Hindlimb muscle (tissue), 1 donor: Measurements from ENCODE around the gene MAP2K4. TPM values are rescaled to one million over a fixed set of nuclear protein-coding genes. Genes with fewer than 3 reads are reported as not detected.
A peak's percentile ranks its signal among the peaks of the same experiment; 100 is the strongest.

ENCODE experiments used
- DNase-seq: peaks from one replicate; pipeline ENCODE4 v3.0.0-alpha.2; 2013
- polyA plus RNA-seq: library from polyadenylated mRNA; unstranded; fragments of 120-200 nt; gene quantifications from one replicate; pipeline ENCODE4 v1.2.1, GENCODE V29; 2013; ENCODE audit not compliant: insufficient read length

Gene MAP2K4
- polyA plus RNA-seq, 1 donor = 19.7 TPM

DNA sequence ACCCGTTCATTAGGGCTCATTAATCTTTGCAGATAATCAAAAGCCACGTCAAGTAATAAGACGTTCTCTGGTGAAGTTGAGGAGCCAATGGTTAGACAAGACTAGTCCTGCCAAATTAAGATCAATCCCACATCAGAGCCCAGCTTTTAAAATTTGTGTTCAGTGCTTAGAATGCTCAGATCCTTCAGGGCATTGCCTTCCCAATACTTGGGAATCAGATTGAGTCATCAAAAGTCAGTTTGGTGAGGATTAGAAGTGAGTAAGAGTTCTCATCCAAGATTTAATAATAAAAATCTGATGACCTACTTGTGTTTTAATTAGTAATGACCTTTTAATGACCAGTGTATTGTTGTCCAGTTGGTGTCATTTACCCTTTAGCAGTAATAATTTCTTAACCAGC lies 19.8 kb downstream of the MAP2K4 start:
- DNase-seq = no peak

DNA sequence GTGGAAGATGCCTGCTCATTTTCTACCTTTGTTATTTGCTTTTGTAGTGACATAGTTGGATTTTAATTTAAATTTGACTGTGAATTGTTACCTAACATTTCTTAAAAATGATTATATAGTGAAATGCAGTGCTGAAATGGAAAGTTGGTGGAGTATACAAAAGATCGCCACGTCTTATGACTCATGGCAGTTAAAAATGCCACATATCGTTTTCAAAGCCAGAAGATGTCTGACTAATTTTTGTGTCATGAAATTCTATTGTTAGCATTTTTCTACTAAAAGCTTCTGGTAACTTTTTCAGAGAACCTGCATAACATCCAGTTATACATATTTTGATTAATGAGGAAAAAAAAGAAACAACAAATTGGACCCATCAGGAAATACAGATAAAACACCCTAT lies 20.6 kb downstream of the MAP2K4 start:
- no peak for DNase-seq

DNA sequence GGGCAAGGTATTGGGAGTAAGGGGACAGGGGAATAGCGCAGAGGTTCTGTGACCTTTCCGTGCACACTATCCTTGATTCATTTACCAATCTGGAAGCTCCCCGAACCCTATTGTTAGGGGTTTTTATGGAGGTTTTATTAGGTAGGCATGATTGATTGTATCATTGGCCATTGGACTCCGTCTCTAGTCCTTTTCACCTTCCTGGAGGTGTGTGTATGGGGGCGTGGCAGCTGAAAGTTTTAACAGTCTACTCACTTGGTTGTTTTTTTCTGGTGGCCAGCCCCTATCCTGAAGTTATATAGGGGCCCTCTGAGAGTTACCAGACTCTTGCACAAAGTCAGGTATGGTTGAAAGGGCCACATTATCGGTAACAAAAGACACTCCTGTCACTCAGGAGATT lies 23.0 kb downstream of the MAP2K4 start:
- DNase-seq = no peak

DNA sequence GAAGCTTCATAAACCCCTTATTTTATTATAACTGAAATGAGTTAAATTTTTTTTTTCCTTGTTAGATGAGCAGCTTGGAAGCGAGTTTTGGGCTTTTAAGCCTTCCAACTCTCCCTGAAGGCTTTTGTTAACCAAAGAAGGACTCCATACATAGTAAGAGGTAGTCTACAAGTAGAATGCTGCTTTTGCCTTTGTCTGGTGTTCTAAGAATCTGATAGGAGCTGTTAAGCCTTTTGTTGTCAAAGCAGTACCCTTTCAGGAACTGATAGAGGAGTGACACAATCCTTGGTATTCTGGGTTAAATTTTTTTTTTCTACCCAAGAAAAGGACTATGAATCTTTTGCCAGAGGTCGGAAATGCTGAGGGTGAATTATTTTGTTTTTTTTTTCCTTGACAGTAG lies 26.1 kb downstream of the MAP2K4 start:
- DNase-seq = no peak

DNA sequence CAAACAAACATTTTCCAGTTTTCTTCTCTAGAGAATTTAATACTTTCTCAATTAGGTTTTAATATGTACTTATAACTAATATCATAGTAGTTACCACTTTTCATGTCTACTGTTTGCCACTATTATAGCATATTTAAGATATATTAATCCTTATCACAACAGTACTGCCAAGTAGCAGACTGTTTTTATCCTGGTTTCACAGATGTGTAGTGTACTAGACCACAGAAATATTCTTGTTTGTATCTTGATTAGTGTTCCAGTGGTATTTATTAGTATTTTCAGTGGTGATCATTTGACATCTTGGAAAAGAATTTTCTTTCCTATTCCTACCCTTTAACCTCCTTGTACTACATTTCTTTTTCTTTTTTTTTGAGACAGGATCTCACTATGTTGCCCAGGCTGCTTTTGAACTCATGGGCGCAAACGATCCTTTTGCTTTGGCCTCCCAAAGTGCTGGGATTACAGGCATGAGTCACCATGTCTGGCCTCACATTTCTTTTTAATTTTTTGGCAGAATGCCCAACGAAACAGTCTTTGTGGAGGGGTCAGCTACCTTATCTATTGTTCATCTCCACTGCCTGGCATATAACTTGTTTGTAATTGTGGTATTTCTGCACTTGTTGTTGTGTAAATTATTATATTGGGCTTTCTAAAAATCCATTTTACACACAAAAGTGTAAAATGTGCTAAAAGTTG lies 27.2 kb downstream of the MAP2K4 start:
- DNase-seq = no peak

DNA sequence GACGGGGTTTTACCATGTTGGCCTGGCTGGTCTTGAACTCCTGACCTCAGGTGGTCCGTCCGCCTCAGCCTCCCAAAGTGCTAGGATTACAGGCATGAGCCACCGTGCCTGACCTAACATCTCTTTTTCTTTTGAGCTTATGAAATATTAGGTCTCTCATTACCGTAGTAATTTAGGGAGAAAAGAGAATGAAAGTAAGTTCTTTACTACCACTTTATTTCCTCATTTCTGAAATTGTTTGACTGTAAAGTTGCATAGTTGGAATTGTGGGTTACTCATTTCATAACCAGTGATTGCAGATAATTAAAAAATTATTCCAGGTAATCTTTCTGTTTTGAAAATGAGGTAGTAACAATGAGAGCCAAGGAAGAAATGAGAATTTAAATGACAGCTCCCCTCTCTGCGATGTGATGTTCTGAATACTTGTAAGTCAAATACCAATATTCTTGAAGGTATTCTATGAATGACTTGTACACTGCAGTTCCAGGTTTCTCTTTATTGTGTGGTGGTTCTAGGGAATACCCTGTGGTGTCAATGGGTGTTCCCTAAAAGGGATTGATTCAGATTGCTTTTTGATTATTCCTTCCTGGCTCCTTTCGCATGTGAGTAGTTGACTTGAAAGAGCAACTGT lies 28.3 kb downstream of the MAP2K4 start:
- no peak for DNase-seq

DNA sequence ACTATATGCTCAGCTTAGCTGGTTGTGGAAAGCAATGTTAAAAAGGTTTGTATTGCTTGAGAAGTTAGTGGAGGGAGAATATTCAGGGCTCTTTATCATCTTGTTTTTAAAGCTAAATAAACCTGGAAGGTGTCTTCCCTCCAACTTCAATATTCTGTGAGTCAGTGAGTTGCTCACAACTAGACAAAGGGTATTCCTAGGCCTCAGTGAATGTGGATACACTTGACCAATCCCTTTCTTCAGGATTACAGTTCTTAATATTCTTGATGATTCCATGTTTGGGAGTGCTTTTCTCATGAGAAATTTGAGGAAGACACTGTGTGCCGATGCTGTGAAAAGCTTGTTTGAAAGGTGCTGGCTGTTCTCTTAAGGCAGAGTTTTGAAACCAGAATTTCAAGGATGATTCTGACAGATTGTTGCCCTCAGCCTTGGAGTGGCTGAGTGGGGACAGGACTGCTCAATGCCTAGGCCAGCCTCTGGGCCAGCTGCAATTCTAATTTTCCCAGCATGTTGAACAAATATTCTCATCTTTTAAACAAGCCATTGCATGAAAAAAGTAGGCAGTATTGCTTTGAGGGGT lies 30.1 kb downstream of the MAP2K4 start:
- DNase-seq = no peak

DNA sequence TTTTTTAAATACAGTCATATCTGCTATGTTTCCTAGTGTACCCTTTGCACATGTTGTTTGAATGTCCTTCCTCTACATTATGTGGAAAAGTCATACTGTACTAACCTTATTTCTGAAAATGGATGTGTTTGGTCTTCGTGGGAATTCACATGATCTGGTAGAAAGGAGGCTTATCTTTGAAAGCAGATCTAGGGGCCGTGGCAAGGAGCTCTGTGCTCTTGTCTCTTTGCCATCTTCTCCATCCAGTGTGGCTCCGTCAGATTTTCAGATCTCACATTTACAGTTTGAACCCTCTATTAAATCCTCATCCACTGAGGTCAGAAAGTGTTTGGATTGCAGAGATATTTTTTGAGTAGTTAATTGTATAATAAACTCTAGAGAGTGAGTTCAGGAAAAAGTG lies 32.9 kb downstream of the MAP2K4 start:
- DNase-seq = no peak

DNA sequence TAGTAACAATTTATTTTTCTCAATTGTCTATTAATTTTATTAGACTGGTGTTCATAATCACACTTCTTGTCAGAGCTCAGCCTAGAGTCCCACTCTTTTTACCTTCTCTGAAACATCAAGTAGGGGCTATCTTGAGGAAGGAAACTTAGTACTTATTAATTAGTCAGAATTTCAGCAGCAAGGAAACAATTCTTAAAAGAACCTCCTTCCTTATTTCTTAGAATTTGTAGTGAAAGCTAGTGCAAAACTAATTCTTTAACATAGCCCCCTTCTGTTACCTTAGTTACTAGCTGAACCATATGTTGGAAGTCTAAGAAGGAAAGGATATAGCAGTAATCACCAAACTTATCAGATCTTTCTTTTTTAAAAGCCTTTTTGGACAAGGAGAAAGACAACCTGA lies 35.2 kb downstream of the MAP2K4 start:
- DNase-seq = no peak

DNA sequence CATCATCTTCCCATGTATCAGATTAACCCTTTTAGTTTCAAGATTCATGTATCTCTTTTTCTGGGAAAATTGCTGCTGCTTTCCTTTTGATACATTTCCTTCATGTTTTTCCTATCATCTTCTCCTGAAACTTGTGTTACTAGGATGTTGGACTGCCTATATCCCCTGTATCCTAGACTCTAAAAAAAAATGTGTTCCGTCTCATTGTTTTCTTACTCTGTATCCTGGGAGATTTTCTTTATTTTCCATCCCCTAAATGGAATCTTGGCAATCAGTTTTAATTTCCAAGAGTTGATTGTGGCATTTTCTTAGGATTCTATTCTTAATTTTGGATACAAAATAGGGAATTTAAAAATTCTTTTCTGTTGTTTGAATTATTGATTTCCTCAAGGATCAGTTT lies 36.8 kb downstream of the MAP2K4 start:
- peak; percentile 13 for DNase-seq

DNA sequence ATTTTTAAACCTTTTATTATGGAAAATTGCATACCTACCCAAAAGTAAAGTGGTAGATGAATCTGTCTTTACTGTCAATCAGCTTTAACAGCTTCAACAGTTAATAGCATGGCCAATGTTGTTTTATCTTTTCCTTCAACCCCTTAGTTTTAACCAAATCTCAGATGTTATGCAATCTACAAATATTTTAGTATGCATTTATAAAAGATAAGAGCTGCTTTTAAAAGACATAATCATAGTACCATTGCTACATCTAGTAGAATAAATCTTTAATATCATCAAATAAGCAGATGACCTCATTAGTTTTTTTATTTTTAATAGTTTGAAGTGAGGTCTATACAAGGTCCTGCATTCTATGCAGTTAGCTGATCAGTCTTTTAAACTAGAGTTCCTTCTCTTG lies 37.9 kb downstream of the MAP2K4 start:
- DNase-seq = no peak

DNA sequence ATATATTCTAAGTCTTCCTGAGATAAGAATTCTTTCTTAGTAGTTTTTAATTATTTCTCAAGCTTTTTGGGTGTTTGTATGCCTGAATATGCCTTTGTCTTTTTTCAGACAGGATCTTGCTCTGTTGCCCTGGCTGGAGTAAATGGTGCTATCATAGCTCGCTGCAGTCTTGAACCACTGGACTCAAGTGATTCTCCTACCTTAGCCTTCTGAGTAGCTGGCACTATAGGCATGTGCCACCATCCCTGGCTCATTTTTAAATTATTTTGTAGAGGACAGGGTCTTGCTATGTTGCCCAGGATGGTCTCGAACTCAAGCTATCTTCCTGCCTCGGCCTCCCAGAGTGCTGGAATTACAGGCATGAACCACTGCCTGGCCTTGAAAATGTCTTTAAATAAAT lies 41.6 kb downstream of the MAP2K4 start:
- DNase-seq = no peak

DNA sequence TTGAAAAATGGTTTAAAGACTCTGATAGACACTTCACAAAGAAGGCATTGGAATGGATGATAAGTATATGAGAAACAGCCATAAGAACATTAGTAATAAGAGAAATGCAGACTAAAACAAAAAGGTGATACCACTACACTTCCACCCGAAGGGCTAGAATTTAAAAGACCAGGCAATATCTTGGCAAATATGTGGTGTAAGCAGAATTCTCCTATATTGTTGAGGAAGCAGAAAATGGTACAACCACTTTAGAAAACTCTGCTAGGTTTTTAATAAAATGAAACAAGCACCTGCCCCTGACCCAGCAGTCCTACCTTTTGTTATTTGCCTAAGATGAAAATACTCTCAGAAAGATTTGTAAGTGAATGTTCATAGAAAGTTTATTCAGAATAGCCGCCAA lies 43.7 kb downstream of the MAP2K4 start:
- no peak for DNase-seq

DNA sequence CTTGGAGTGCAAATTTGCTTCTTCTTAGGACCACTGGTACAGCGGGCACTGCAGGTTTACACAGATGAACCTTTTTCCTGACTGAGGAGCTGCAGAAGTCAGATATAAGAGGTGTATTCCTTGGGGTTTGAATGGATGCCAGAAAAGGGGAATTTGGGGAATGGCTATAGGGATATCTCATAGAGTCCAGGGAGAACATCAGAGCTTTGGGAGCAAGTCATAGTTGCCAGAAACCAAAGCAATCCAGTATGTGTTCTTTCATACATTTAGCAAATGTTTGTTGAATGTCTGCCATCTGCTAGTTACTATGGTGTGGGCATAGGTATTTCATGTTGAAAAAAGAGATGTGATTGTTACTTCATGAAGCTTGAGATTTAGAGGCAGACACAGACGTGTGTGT lies 46.8 kb downstream of the MAP2K4 start:
- DNase-seq = no peak

DNA sequence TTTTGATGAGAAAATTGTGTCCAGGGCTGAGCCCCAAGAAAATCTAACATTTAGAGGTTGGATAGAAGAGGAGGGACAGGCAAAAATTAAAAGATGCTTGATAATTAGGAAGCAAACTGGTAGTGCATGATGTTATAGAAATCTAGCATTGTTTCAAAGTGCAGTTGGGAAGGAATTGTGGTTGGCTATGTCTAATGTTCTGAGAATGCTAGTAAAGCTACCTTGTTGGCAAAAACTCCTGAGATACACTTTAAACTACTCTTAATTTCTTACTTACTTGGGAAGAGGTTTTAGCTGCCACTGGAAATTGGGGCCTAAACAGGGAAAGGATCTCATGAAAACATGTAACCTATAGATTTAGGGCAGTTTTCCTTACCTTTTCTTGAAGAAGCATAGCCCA lies 48.3 kb downstream of the MAP2K4 start:
- no peak for DNase-seq

DNA sequence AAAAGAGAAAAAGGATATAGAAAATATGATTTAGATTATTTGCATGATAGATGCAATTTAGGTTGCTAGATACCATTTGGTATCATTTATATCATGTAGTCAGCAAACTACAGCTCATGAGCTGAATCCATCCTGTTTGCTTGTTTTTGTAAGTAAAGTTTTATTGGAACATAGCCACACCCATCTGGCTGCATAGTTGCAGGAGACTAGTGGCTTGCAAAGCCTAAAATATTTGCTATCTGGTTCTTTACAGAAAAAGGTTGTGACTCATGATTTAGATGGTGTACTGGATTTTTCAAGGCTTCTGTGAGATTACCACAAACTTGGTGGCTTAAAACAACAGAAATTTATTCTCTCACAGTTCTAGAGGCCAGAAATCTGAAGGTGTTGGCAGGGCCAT lies 49.9 kb downstream of the MAP2K4 start:
- no peak for DNase-seq

DNA sequence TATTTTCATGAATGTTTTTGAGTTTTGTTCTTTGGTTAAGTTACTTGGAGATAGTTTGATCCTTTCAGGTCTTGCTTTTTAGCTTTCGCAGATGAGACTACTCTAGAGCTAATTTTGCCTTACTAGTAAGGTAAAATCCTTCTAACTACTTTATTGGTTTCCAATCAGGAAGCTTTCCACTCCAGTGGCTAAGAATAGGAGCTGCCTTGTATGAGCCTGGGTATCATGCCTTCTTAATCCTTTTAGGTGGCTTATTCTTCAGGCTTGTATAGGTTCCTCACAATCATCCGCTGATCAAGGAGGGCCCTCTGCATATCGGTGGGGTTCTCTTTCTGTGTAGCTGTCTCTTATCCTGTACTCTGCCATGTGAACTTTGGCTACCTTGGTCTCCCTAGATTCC lies 53.7 kb downstream of the MAP2K4 start:
- DNase-seq = no peak

DNA sequence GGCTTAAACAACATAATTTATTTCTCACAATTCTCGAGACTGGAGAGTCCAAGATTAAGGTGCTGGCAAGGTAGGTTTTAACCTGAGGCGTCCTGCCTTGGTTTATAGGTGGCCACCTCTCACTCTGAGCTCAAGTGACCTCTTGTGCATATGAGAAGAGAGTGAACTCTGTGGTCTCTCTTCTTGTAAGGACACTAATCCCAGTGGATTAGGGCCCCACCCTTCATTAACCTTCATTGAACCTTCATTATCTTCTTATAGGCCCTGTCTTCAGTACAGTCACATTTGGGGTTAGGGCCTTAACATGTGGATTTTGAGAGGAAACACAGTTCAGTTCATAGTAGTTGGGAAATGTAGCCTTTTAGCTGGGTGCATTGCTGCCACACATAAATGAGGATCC lies 57.1 kb downstream of the MAP2K4 start:
- DNase-seq = no peak

DNA sequence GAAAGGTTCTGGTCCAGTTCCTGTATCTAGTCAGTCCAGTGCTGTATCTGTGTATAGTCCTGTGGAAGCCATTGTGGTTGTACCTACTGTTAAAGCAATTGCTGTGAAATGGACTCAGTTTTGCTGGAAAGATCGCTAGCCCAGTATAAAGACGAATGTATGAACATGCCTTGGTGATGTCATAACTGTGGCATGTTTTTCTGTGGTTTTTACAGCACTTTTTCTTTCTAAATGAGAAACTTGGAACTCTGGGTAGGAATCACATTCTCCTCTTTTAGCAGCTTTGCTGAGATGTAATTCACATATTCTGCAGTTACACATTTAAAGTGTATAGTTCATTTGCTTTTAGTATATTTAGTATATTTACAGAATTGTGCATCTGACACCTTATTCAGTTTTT lies 58.1 kb downstream of the MAP2K4 start:
- no peak for DNase-seq

DNA sequence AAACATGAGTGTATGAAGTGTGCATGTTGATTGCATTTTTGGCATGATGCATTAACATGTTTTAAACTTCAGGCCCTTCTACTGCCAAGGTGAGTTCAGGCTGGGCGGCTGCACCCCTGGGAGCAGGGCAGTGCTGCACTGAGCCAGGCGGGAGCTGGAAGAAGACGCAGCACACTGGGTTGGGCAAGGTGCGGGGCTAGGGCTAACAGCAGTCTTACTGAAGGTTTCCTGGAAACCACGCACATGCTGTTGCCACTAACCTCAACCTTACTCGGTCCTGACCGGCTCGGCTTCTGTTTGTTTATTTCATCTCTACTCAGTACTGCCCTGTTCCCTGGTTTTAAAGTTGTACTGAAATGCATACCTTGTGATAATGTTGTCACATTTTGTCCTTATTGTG lies 61.0 kb downstream of the MAP2K4 start:
- no peak for DNase-seq

DNA sequence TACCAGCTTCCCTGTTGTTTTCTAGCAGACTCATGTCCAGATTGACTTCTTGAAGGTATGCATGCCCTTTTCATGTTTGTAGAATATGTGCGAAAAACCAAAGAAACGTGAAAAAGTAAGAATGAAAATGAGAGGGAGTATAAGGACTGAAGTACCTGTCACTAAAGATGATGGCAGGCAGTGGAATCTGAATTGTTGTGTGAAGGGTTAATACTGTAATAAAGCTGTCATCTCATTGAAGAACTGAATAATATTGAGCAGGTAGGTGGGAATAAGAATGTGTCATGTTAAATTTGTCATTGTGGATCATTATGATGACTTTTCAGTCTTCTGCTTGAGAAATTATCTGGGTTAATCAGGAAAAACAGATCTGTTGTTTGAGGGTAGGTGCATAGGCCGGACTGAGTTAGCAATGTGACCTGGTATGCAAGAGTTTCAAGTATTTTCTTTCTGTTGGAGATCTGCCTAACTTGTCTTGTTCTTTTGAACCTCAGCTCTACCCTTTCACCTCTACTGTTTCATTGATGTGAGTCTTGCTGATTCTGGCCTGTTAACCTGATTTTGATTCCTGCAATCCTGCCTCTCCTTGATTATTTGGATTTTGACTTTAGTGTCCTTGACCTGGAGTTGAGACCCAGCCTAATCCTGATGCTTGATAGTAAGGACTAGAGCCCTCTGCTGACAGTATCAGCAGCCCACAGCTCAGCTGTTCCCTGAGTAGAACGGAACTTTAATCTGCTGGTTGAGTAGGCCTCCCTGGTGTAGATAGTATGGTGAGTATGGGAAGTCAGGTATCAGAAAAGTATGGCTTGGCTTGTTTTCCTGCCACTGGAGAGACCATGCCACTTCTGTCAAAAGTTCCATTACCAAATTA lies 64.6 kb downstream of the MAP2K4 start:
- DNase-seq = no peak

DNA sequence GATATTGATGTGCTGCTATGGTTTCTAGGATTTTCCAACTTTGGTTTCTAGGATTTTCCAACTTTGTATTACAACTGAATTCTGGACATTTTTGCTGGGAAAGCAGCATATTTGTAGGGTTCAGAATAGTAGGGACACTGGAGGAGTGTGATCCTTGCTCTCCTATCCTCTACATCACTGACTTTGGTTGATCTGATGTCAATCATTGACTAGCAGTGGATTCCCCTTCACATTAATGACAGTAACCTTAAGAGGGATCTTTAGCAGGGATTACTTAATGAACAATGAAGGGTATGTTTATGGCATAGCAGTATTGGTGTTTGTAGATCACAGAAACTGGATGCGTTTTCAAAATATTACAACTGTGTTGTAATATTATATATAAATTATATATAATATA lies 67.4 kb downstream of the MAP2K4 start:
- no peak for DNase-seq

DNA sequence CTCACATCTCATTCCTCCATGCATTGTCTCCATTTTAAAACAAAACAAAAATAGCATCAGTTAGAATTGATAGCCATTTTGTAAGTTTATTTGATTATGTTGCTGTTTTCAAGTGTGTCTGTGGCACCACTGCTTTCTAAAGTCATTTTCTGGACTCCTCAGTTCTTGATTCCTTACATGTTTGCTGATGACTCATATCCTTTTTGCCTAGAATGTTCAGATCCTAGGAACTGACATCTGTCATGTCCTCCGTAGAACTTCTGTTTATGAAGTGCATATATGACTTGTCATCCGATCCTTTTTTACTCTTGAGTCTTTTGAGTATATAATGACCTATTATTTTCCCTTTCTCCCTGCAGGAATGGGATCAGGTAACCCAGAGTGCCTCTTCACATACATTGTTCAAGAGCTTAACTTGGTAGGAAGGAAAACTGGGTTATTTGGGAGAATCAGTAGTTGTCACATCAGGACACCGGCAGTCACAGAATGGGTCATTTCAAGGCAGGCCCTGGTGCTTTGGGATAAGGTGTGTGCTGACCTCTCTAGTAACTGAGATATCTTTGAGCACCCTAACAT lies 69.2 kb downstream of the MAP2K4 start:
- no peak for DNase-seq
